Inflammatory macrophage treated with lipopolysaccharide for 1 hour (primary cell): Measurements from ENCODE around the gene FAM200C.
A peak's percentile ranks its signal among the peaks of the same experiment; 100 is the strongest.

Experiments
- DNase-seq, 2 donors: peaks; one replicate each; pipeline ENCODE4 v3.0.0-alpha.2; 2020 to 2022

The FAM200C gene

DNA sequence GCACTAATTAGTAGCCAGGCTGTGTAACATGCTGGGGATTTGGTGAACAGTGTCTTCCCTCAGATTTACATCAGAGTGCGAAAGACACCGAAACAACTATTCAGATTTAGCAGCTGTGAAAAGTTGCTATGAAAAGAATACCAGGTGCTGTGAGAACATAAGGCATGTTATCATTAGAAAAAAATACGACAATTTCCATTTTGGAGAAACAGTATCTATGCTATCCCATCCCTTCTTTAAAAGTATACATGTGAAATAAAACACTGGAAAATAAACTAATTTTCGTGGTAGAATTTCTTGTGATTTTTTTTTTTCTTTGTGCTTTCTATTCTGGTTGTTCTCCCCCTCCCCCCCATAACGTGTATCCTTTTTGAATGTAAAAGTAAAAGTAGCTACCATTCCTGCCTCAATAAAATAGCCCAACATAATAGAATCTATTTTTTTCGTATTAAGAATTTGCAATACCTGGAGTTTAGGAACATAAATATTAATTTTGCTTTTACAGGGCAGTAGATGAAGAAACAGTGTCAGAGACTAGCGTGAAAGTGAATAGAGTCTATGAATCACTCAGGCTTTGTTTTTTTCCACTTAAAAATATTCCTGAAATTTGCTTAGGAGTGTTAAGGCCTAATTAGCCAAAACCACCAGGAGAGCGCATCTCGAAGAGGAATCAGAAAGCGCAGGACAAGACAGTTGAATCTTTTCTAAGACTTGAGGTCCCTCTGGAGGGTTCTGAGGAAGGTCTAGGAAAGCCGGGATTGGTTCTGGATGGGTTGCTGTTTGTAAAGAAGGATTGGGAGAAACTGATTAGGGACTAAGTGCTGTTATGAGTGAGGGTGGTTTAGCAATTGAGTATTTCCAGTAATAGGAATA is 19.8 kb upstream of the FAM200C start:
- peak in 1 of 2 donors; percentile 11 for DNase-seq

DNA sequence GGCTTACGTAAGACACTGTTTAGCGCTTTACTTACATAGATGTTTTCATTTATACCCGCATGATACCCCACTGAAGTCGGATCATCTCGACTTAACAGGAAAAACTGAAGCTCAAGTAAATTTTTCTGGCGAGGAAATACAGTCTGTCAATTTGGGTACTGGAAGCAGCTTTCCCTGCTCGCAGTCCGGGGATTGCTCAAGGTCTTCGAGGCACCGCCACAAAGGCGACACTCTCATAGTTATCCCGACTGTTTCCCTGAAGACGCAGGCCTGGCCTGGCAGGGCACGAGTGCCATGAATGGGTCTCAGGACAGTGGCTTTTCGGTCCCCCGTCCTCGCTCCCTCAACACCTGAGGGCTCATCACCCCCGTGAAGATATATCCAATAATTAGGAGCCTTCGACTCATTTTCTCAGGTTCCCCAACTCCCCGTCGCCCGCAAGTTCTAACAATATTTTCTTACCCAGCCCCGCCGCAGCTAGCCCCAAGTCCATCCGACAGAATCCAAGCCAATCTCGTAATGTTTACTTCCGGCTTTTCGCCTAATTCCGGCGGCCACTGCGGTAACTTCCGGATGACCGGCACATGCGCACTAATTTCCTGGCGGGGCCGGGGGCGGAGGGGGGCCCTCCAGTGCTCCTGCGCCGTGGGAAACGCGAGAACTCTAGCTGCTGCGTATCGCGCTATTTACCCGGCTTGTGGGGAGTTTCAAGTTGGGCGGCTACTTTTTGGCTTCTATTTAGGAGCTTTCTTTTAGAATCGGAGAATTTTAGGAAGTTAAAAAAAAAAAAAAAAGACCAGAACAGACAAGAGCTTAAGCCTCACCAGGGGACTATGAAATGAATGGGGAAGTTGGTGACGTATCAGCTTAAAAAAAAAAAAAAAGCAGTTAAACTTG is 19.0 kb upstream of the FAM200C start, which contains the start of gene SLU7:
Gene SLU7, minus strand, starts transcription at position 521 of the 897 bp plus-strand sequence. CDS start 3,787 bp downstream, outside the sequence.
- peak; percentile 96 to 97 for DNase-seq

DNA sequence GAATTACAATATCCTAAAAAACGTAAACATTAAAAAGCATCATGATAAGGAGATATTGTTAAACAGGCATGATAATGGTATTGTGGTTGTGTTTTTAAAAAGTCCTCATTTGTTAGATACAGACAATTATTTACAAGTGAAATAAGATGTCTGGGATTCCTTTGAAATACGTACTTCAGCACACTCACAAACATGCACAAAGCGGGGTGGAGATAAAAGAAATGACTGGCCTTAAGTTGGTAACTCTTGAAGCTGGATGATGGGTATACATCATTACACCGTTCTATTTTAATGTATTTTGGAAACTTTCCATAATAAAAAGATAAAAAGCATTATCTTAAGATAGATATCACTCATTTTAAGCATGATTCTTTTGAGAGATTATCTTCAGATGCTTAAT is 1.0 kb downstream of the FAM200C start:
- DNase-seq: no peak

DNA sequence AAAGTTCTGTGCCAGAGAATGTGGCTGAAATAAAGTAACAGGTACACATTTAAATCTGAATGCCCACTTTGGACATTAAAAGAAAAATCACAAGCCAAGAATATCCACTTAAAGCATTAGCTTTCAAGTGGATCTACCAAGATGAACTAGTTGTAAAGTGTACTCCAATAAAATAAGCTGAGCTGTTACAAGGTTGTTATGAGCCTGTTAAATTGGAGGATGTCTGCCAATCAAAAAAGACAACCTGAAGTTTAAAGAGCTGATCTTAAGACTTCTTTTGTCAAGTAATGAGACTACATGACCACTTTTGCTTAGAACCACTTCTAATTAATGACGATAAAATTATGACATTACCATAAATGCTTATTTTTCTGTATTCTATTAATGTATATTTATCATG is 2.4 kb downstream of the FAM200C start:
- DNase-seq: no peak

DNA sequence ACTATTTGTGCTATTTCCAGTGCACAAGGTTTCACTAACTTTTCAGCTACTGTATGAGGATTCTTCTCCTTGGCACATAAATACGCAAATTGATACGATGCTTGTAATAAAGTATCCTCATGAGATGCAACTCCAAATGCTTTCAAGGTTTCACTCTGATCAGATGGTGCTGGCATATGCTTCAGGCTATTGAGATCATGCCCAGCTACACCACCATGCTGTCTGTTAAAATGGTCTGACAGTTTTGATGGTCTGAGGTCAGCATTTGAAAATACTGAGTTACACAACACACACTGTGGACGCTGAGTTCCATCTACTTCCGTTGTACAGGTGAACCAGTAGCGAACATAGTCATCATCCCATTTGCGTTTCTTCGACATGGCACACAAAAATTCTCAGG is 4.7 kb downstream of the FAM200C start:
- no peak for DNase-seq

DNA sequence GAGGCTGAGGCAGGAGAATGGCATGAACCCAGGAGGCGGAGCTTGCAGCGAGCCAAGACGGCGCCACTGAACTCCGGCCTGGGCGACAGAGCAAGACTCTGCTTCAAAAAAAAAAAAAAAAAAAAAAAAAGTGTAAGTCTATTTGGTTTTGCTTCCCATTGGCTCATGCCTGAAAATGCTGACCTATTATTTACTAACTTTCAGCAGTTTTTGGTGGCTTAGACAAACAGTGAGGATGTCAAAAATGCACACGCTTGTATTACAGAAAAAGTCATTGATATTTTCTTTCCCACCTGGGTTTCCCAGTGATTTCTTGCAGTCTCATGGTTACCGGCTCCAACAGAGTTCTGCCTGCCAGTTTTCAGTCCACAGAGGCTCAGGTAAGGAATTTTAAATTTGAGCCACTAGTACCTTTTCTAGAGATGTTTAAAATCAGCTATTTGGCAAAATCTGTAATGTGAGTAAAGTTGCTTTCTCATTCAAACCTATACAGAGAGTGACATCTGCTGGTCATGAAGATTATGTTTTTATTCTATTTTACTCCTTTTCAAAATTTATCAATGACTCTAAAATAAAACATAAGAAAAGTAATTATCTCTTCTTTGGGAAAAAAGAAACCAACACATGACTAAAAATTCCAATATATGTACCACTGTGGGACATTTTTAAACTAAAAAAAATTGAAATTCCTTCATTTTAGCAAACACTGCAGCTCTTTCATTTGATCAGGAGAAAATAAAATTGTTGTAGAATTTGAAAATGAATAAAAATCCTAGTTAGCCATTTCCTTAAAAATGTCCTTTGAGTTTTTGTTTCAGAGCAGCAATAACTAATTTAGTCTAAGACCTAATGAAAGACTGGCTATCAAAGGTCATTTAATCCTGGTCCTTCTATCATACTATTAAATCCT is 8.8 kb downstream of the FAM200C start:
- DNase-seq: peak; percentile 25 to 58

DNA sequence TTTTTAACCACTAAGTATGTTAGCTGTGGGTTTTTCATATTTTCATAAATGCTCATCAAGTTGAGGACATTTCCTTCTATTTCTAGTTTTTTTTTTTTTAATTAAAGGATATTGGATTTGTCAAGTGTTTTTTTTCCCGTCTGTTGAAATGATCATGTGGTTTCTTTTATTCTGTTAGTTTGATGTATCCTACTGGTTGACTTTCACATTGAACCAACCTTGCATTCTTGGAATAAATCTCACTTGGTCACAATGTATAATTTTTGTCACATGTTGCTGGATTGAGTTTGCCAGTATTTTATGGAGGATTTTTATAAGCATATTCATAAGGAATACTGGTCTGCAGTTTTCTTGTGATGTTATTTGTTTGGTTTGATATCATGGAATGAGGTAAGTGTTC is 12.4 kb downstream of the FAM200C start:
- no peak for DNase-seq

DNA sequence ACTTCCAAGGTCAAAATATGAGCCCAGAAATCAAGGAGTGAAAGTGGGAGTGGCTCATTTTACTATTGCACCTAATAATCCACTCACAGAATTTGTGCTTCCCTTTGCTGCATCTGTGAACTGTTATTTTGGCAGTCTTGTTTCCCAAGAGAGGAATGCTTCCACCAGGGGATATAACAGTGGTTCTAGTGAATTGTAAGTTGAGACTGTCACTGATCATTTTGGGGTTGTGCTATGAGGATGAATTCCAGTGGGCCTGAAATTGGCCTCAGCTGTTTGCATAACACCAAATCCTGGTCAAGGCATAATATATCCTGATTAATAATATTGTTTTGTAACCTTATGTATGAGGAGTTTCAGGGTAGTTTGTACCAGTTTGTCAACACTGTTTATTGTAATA is 14.4 kb downstream of the FAM200C start:
- DNase-seq: no peak

DNA sequence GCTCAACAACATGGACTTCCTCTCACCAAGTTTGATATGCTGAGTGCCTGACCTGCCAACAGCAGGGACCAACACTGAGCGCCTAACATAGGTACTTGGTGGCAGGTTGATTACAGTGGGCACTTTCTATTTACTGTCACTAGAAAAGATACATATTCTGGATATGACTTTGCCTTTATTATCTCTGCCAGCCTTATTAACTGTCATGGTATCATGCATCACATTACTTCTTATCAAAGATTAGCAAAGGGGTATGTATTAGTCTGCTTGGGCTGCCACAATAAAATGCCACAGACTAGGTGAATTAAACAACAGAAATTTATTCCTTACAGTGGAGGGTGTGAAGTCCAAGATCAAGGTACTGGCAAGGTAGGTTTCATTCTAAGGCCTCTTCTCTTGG is 15.2 kb downstream of the FAM200C start:
- DNase-seq: no peak

DNA sequence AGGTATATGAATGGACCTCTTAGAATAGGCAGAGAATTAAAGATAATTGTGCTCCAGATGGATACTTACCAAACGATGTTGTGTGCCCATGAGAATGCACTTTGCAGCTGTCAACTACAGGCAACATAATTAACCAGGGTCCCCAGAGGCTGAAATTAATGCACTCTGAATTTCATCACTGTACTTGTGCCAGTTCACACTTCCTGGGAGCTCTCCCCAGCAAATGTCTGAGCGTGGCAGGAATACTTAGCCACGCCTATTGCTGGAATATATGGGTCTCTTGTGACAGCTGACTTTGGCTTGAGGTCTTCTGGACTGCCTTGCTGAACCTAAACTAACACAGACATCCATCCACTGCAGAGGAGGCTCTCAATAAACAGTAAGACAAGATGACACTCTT is 17.5 kb downstream of the FAM200C start:
- DNase-seq: no peak

DNA sequence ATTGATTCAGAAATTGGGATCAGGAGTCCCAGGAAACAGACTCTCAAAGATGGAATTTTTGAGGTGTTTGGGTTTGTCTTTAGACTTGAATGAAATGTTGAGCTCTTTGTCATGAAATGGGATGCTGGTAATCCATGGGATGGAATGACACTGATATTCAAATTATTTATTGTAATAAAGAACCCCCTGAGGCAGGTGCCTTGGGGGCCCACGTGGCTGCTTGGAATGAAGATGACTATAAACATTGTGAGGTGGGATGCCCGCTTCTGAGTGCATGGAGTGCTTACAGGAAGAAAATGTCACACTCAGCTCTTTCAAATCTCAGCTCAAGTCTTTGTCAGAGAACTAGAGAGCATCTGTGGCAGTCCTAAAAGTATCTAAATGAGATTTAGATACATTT is 19.8 kb downstream of the FAM200C start:
- no peak for DNase-seq

DNA sequence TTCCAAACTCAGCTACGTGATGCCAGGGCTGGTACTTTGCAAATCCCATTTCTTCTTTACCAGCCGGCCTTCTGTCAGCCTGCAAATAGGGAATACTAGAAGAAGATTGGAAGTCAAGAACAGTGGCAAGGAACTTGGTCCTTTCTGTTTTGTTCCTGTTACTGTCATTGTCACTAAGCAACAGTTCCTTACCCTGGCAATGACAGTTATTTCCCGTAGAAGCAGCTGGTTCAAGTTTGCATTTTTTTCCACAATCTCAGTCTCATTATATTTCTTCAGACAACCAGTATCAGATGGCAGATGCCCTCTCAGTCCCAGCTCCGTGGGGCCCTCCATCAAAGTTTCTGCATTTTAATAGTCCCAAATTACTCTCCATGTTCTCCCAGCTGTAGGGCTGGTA is 20.3 kb downstream of the FAM200C start:
- no peak for DNase-seq

DNA sequence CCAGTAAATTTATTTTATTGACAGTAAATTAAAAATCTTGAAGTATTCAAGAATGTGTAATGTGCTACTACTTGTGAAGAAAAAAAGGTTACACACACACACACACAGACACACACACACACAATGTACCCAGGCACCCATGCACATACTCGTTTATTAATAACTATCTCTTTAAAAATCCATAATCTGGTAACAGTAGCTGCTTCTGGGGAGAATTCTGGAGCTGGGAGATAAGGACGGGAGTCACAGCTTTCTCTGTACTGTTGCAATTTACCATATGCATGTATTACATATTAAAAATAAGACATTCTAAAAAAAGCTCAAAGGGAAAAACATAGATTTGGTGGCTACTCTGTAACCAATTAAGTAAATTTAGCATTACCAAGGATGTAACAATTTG is 21.5 kb downstream of the FAM200C start:
- no peak for DNase-seq

DNA sequence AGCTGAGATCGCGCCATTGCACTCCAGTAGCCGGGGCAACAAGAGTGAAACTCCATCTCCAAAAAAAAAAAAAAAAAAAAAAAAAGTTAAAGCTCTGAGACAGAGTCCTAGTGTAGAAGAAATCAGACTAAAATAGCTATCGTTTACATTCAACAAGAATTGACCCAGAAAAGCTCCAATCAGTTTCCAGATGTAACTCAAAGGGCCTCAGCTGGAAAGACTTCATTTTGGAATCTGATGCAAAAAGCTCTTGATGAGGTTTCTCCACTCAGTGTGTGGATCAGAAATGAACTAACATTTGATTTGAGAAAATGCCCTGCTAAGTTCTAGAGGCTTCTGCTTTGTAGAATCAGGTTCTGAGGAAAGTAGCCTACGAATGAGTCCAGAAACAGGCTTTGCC is 22.2 kb downstream of the FAM200C start:
- no peak for DNase-seq

DNA sequence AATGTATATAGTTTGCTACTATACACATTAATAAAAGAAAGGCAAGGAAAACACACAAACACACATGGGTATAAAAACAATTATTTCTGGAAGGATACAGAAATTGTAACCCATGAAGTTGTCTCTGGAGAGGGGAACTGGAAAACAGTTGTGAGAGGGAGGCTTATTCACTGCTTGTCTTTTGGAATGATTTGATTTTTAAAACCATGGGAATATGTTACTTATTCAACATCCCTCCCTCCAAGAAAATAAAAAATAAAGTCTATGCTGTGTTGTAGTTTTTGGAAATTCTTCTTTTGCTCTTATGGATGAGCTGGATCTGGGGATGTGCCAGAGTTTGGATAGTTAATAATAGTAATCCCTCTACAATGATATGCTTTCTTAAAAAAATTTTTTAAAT is 23.4 kb downstream of the FAM200C start:
- DNase-seq: no peak

DNA sequence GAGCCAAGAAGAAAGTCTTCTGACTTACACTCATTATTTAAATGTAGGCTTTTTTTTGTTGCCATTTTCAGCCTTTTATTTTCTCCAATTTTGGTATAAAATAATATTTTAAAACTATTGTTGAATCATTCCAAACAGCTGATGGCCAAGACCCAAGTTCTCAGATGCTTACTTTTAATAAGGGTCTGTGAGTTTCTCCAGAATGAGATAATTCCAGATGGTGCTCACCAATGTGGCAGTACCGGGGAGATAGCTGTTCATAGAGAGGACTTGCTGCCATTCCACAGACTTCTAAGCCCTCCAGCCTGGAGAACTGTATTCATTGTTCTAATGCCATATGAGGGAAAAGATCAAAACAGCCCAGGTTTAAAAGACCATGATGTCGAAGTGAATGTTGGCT is 24.2 kb downstream of the FAM200C start:
- no peak for DNase-seq

DNA sequence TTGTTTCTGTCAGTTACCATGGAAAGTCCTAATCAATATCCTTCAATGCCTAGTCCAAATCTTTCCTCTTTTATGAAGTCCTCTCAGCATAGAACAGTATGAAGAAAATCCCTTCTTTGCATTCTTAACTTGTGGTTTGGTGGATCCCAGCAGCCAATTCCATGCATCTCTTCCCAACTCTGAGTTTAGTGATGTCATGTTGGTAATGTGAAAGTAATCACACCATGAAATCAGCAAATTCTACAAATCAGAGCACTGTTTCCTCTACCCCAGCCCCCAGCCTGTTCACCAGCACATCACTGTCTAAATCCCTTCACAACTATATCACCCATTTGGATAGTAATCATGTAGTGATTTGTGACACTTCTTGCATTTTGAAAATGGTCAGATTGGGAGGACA is 24.7 kb downstream of the FAM200C start:
- no peak for DNase-seq

DNA sequence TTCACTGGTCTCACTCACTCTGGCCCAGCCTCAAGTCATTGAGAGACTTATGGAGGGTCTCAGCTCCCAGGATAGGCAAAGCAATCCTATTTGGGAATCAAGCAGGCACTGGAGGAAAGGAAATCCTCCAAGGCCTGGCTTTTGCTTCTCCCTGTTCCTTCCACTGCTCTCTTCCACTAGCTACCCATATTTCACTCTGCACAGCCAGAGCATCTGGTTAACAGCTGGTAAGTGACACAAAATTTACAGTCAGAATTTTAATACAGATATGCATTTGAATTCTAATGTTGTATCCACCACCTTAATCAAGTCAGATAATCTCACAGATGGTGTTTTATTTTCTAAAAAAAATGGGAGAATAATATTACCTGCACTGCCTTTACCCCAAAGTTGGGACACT is 28.6 kb downstream of the FAM200C start:
- no peak for DNase-seq

DNA sequence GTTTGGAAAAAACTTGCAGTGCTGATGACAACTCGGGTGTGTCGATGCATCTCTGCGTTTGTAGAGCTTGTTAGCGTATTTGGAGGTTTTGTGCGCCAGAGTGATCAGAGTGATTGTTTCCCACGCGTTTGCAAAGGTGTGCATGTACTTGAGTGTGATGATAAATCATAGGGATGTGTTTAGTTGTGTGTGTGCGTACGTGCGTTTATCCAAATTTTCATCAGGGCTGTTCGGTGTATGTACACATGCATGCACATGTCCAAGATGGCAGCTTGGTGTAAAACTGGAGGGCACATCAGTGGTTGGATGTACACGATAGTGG is 29.2 kb downstream of the FAM200C start:
- no peak for DNase-seq

DNA sequence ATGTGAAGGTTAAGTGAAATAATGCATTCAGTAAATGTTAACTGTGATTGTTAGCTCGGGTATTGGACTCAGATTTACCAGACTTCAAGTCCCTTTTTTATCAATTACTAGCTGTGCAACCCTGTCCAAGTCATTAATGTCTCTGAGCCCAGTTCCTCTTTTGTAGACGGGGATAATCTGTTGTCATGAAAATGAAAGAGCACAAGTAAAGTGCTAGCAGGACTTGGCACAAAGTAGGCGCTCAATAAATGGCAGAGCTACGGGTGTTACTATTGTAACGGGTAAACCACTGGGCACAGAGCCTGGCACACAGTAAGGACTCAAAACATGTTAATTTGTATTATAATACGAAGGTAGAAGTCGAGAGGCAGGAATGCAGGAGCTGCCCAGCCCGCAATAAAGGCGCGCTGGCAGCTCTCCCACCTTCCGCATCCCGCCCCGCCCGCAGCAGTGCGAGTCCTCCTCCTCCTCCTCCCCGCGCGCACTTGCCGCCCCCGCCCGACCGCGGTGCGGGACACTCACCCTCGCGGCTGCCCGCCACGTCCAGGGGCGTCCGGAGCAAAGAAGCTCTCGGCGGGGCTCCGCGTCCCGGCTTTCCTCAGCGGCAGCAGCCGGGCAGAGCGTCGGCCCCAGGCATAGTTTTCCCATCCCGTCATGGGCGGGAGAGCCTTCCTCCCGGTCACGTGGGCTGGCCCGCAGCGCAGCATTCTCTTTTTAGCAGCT is 29.7 kb downstream of the FAM200C start, which contains the start of gene C1QTNF2:
Gene C1QTNF2, minus strand, starts transcription at position 637 of the 723 bp plus-strand sequence. CDS start 15,615 bp downstream, outside the sequence.
- DNase-seq: peak in 1 of 2 donors; percentile 31

DNA sequence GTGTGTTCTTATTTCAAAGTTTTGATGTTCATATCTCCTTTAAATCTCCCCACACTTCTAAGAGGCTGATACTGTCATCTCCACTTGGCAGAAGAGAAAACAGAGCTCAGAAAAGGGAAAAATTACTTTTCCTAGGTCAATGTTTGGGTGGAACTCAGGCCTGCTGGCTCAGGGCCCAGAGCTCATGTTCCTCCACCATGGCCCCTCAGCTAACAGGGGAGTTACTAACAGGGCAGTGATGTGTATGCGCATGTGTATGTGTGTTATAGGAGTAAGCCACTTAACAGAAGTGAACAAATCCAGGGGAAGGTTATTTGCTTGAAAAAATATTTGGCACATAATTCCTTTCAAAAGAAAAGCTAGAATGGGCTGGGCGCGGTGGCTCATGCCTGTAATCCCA is 32.0 kb downstream of the FAM200C start:
- no peak for DNase-seq

DNA sequence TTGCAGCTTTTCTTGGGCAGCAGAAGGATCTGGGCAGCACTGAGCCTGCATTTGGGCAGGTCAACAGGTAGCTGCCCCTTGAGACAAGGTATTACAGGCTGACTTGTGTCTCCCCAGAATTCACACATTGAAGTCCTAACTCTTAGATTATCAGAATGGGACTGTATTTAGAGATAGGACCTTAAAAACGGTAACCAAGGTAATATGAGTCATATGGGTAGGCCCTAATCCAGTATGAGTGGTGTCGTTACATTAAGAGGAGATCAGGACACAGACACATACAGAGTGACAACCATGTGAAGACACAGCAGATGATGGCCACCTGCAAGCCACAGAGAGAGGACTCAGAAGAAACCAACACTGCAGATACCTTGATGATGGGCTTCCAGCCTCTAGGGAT is 32.6 kb downstream of the FAM200C start:
- DNase-seq: no peak
